ENCODE results near the gene MIOX.
A peak's percentile ranks its signal among the peaks of the same experiment; 100 is the strongest.

MIOX gene

GRCh38 chr22:50502628-50503474 lies 16.2 kb downstream of the MIOX start:
- H3K4me3 ChIP-seq (ENCODE audit: low read depth, low read length), result no peak overlapping the region
- in situ Hi-C loops (cut with HindIII; ENCODE audit: low sequenced_read_pairs), result no loop called here
- no peak for TF ChIP-seq CTCF (IDR thresholded peaks at IDR 0.05; ENCODE audit: low read depth, low read length, missing control alignments)
- no peak for DNase-seq (ENCODE audit: low read depth)

- in situ Hi-C loops (cut with HindIII; ENCODE audit: low sequenced_read_pairs), result no loop called here
- TF ChIP-seq CTCF (IDR thresholded peaks at IDR 0.05; ENCODE audit: low read depth, low read length, missing control alignments), result peak; percentile 13
- H3K4me3 ChIP-seq (ENCODE audit: low read depth, low read length), result no peak overlapping the region
- no peak for DNase-seq (ENCODE audit: low read depth)
Measured at GRCh38 chr22:50503475-50504145, 17.0 kb downstream of the MIOX start.

- TF ChIP-seq CTCF (IDR thresholded peaks at IDR 0.05; ENCODE audit: low read depth, low read length, missing control alignments), result no peak
- no peak for DNase-seq (ENCODE audit: low read depth)
- in situ Hi-C loops (cut with HindIII; ENCODE audit: low sequenced_read_pairs), result no loop called here
- no peak overlapping the region for H3K4me3 ChIP-seq (ENCODE audit: low read depth, low read length)
Measured at GRCh38 chr22:50504369-50505211, 17.9 kb downstream of the MIOX start.

GRCh38 chr22:50505276-50505775 lies 18.7 kb downstream of the MIOX start:
- in situ Hi-C loops (cut with HindIII; ENCODE audit: low sequenced_read_pairs), result no loop called here
- H3K4me3 ChIP-seq (ENCODE audit: low read depth, low read length), result no peak overlapping the region
- TF ChIP-seq CTCF (IDR thresholded peaks at IDR 0.05; ENCODE audit: low read depth, low read length, missing control alignments), result no peak
- DNase-seq (ENCODE audit: low read depth), result no peak

GRCh38 chr22:50505776-50506610 lies 19.3 kb downstream of the MIOX start:
- TF ChIP-seq CTCF (IDR thresholded peaks at IDR 0.05; ENCODE audit: low read depth, low read length, missing control alignments), result no peak
- in situ Hi-C loops (cut with HindIII; ENCODE audit: low sequenced_read_pairs), result no loop called here

More at GRCh38 chr22:50505776-50506610, 19.3 kb downstream of the MIOX start:
- peak overlapping the region; percentile 97 for H3K4me3 ChIP-seq (ENCODE audit: low read depth, low read length)
- DNase-seq (ENCODE audit: low read depth), result no peak

All from astrocyte of the cerebellum (primary cell).